Left ventricle myocardium inferior (tissue), 1 donor: ENCODE data around the gene FBXW8. TPM values are rescaled to one million over a fixed set of nuclear protein-coding genes. Genes with fewer than 3 reads are reported as not detected.

ENCODE experiments used
- DNase-seq: peaks from one replicate; pipeline ENCODE4 v3.0.0-alpha.2; 2020
- H3K27ac ChIP-seq: fragments of 200-600 bp; replicated peaks from 2 replicates; pipeline ENCODE4 v1.8.0; 2021
- H3K27me3 ChIP-seq: fragments of 200-600 bp; 2 replicates; pipeline ENCODE4 v1.8.0; 2021; ENCODE audit warnings: low read depth
- H3K36me3 ChIP-seq: fragments of 200-600 bp; 2 replicates; pipeline ENCODE4 v1.8.0; 2021
- H3K4me1 ChIP-seq: fragments of 200-600 bp; 2 replicates; pipeline ENCODE4 v1.8.0; 2021
- H3K4me3 ChIP-seq: fragments of 200-600 bp; 2 replicates; pipeline ENCODE4 v1.8.0; 2021; ENCODE audit warnings: mild to moderate bottlenecking, moderate library complexity
- H3K9me3 ChIP-seq: fragments of 200-600 bp; replicated peaks from 2 replicates; pipeline ENCODE4 v1.8.0; 2021
- intact Hi-C: fragments of 100-400 bp; cut with micrococcal nuclease; formaldehyde crosslinking; loops from one replicate; pipeline ENCODE4 v1.11.0; 2022
- total RNA-seq: library from RNA; stranded (reverse); fragmentation: NEBNext Ultra II Directional; extraction: Animal tissue kit (Norgen Biotek cat#: 25700); gene quantifications from one replicate; pipeline ENCODE4 v1.2.1, GENCODE V29; 2021
- TF ChIP-seq, protein P1 (sequence below): fragments of 200-600 bp; IDR thresholded peaks from 2 replicates; pipeline ENCODE4 v1.8.0; 2021; ENCODE audit warnings: antibody characterized with exemption, mild to moderate bottlenecking, borderline replicate concordance
- donor health status: DM: no; HTN: yes; CAD: no; lungs with severe emphysema.

The FBXW8 gene
- total RNA-seq, 1 donor from 2014 or later: 8.5 TPM

DNA sequence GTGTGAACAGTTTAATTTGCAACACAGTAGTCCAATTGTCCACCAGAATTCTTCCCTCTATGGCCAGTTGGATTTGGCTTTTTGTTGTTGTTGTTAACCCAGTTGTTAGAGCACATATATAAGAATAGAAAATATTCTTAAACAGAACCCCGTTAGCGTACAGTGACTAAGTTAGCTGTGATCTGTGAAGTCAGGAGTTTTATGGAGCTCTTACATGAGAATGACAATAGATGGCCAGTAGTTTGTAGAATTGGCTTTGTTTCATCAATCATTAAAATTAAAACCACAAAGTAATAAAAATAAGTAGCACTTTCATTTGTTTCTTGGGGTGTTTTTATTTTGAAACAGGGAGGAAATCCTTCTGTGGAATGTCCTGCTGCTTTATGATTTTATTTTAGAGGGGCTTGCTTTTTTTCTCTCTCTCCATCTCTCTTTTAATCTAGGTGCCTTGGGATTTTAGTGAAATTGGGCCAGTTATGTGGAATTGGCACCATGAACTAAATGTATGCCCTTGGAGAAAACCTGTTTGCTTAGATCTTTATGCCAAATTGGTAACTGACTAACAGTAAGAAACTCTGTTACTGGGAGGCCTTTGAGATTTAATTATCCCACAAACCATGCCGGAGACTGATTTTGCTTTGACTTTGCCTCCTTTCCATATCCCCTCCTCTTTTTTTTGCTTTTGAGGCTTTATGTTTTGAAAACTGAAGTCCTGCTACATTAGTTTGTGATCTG is 22.9 kb downstream of the FBXW8 start:
- H3K27ac ChIP-seq: no peak overlapping the region
- no peaks in the 10 kb centered on the region for H3K27me3 ChIP-seq
- peaks cover 33% of the 10 kb centered on the region for H3K36me3 ChIP-seq
- TF ChIP-seq, protein P1, sequence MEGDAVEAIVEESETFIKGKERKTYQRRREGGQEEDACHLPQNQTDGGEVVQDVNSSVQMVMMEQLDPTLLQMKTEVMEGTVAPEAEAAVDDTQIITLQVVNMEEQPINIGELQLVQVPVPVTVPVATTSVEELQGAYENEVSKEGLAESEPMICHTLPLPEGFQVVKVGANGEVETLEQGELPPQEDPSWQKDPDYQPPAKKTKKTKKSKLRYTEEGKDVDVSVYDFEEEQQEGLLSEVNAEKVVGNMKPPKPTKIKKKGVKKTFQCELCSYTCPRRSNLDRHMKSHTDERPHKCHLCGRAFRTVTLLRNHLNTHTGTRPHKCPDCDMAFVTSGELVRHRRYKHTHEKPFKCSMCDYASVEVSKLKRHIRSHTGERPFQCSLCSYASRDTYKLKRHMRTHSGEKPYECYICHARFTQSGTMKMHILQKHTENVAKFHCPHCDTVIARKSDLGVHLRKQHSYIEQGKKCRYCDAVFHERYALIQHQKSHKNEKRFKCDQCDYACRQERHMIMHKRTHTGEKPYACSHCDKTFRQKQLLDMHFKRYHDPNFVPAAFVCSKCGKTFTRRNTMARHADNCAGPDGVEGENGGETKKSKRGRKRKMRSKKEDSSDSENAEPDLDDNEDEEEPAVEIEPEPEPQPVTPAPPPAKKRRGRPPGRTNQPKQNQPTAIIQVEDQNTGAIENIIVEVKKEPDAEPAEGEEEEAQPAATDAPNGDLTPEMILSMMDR: no peak
- DNase-seq: no peak
- H3K4me1 ChIP-seq: peaks cover 38% of the 10 kb centered on the region
- H3K4me3 ChIP-seq: no peak overlapping the region
- H3K9me3 ChIP-seq: peaks cover 5% of the 10 kb centered on the region
- intact Hi-C loops: no loop called here

DNA sequence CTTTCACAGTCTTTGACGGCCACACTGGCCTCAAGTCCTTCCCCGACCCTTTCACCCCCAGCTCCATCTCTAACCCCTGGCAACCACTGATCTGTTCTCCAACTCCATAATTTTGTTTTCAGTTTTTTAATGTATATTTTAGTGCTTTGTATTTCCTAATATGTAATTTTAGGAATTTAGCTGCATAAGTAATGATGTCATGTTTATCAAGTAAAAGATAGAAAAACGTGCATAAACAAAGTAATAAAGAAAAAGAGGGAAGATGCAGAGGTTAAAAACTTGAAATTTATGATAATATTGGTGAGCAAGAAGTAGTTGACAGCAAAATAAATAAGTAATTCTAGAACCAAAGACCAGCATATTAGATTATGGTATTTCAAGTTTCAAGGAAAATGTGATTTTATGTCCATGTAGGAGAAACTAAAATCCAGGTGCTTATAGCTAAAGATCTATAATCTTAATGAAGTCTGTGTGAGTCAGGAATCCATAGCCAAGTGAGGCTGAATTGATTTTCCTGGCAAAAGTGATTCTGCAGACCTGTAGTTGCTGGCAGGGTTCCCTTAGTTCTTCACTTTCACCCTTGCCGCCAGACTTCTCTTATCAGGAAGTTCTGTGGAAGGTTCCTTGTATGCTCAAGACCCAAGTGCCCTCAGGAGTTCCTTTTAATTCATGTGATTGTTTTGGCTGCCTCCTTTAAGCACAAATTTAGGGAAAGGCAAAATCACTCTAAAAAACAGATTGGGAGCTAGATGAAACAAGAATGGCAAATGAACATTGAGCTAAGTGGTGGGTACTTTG is 24.4 kb downstream of the FBXW8 start:
- peaks cover 20% of the 10 kb centered on the region for H3K36me3 ChIP-seq
- no peak overlapping the region for H3K4me3 ChIP-seq
- DNase-seq: no peak
- TF ChIP-seq, protein P1: no peak
- peaks cover 53% of the 10 kb centered on the region for H3K4me1 ChIP-seq
- peaks cover 5% of the 10 kb centered on the region for H3K9me3 ChIP-seq
- intact Hi-C loops: no loop called here
- no peaks in the 10 kb centered on the region for H3K27me3 ChIP-seq
- H3K27ac ChIP-seq: no peak overlapping the region

DNA sequence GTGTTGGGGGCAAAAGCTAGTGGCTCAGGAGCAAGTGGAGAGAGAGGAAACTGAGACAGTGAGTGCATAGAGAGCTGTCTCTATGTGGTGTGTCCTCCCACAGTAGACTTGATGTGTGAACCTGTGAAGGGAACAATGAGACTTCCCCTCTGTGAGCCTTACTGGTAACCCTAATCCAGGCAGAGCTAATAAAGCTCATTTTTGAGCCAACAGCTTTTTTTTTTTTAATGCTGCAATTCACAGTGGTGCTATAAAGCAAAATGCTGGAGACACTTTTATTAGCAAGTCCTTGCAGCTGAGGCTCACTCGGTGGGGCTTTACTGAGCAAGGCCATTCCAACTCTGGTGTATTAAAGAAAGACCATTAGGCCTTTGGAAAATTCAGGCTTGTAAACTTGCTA is 26.9 kb downstream of the FBXW8 start:
- no peak for DNase-seq
- Histone ChIP-seq H3K4me3 (no peak overlapping the region), H3K27me3 (no peaks in the 10 kb centered on the region), H3K4me1 (peaks cover 47% of the 10 kb centered on the region), H3K36me3 (peaks cover 19% of the 10 kb centered on the region), H3K9me3 (peaks cover 11% of the 10 kb centered on the region), H3K27ac (no peak overlapping the region)
- TF ChIP-seq, protein P1: no peak
- intact Hi-C loops: no loop called here

DNA sequence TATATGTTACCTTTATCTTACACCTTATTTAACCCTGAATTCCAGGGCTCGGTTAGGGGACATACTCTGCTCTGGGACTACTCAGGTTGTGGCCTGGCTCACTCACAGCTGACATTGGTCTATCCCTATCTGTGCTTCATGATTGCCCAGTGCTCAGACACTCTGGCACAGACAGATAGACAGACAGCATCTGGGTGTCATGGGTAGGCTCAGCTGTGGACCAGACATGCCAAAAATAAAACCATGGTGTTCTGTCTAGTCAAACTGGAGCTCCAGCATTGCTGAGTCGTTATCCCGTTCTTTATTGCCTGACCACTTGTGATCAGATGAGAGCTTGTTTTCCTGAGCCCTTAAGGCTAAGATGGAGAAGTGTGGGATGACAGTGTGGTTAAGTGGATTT is 29.0 kb downstream of the FBXW8 start:
- Histone ChIP-seq H3K36me3 (peaks cover 19% of the 10 kb centered on the region), H3K27me3 (no peaks in the 10 kb centered on the region), H3K9me3 (peaks cover 26% of the 10 kb centered on the region), H3K4me3 (no peak overlapping the region), H3K27ac (peak overlapping the region; percentile 31), H3K4me1 (peaks cover 39% of the 10 kb centered on the region)
- TF ChIP-seq, protein P1: no peak
- peak; percentile 30 for DNase-seq
- intact Hi-C loops: no loop called here

DNA sequence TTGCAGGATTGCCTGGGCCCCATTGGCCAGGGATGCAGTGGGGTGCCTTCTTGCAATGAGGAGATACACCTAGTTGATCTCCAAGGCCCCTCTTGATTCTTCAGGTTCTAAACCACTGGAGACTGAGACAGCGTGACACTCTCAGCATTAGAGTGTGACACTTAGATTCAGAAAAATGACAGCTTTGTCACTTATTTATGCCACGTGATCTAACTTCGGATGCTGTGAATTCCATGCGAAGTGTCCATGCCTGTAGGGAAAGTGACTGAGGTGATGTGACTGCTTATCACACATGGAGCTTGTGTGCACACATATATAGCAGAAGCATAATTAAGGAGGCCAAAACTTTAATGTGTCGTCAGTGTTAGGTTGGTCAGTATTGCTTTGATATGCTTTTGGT is 30.4 kb downstream of the FBXW8 start:
- TF ChIP-seq, protein P1: no peak
- Histone ChIP-seq H3K36me3 (peaks cover 28% of the 10 kb centered on the region), H3K4me1 (peaks cover 37% of the 10 kb centered on the region), H3K27me3 (no peaks in the 10 kb centered on the region), H3K27ac (no peak overlapping the region), H3K4me3 (no peak overlapping the region), H3K9me3 (peaks cover 26% of the 10 kb centered on the region)
- no peak for DNase-seq
- intact Hi-C loops: no loop called here
